Fibroblast of peridontal ligament (primary cell): ENCODE results near the gene NCOA1.

Experiments
- DNase-seq: peaks from one replicate; pipeline ENCODE4 v3.0.0-alpha.2; 2010; ENCODE audit errors: extremely low read depth

Gene NCOA1

GRCh38 chr2:24739354-24740025 lies 248.4 kb downstream of the NCOA1 start:
- DNase-seq: no peak

GRCh38 chr2:24740142-24740541 lies 249.1 kb downstream of the NCOA1 start:
- DNase-seq: no peak

- DNase-seq: no peak
Observed at GRCh38 chr2:24742730-24743129, 251.7 kb downstream of the NCOA1 start.

- DNase-seq: no peak
Observed at GRCh38 chr2:24743924-24744323, 252.9 kb downstream of the NCOA1 start.

- DNase-seq: no peak
Observed at GRCh38 chr2:24744356-24744755, 253.3 kb downstream of the NCOA1 start.

- no peak for DNase-seq
Observed at GRCh38 chr2:24745825-24746224, 254.8 kb downstream of the NCOA1 start.

GRCh38 chr2:24747299-24747698 lies 256.2 kb downstream of the NCOA1 start:
- no peak for DNase-seq

GRCh38 chr2:24749069-24749691 lies 258.1 kb downstream of the NCOA1 start:
- no peak for DNase-seq

GRCh38 chr2:24754985-24755705 lies 264.1 kb downstream of the NCOA1 start:
- no peak for DNase-seq

GRCh38 chr2:24756789-24757188 lies 265.7 kb downstream of the NCOA1 start:
- no peak for DNase-seq

GRCh38 chr2:24761866-24762265 lies 270.8 kb downstream of the NCOA1 start:
- no peak for DNase-seq

- no peak for DNase-seq
Observed at GRCh38 chr2:24762518-24762917, 271.5 kb downstream of the NCOA1 start.

- DNase-seq: no peak
Observed at GRCh38 chr2:24763843-24764242, 272.8 kb downstream of the NCOA1 start.

GRCh38 chr2:24766609-24767008 lies 275.6 kb downstream of the NCOA1 start:
- no peak for DNase-seq

- no peak for DNase-seq
Observed at GRCh38 chr2:24768013-24768412, 277.0 kb downstream of the NCOA1 start.

GRCh38 chr2:24768601-24769000 lies 277.5 kb downstream of the NCOA1 start:
- no peak for DNase-seq

GRCh38 chr2:24771061-24771460 lies 280.0 kb downstream of the NCOA1 start:
- no peak for DNase-seq

GRCh38 chr2:24771764-24772586 lies 280.9 kb downstream of the NCOA1 start:
- DNase-seq: no peak

- no peak for DNase-seq
Observed at GRCh38 chr2:24774373-24774772, 283.3 kb downstream of the NCOA1 start.

- no peak for DNase-seq
Observed at GRCh38 chr2:24779116-24779515, 288.1 kb downstream of the NCOA1 start.

GRCh38 chr2:24783641-24784040 lies 292.6 kb downstream of the NCOA1 start:
- DNase-seq: no peak

- DNase-seq: no peak
Observed at GRCh38 chr2:24785671-24786321, 294.7 kb downstream of the NCOA1 start.
